ENCODE data around the gene STMND1. TPM values are rescaled to one million over a fixed set of nuclear protein-coding genes. Genes with fewer than 3 reads are reported as not detected.

Gene STMND1
- total RNA-seq, 1 experiment from 2014 or later, result not detected

GRCh38 chr6:17081273-17081672 is 20.6 kb upstream of the STMND1 start:
- CTCF ChIA-PET, result no interaction called here
- POLR2A ChIA-PET, result no interaction called here
- no TSS peak for BruUV-seq (replicated peaks)

GRCh38 chr6:17081860-17082508 is 19.9 kb upstream of the STMND1 start:
- Mint-ChIP-seq H3K4me3 (ENCODE audit: unreplicated experiment) (no peak overlapping the region), H3K27ac (ENCODE audit: low read depth, unreplicated experiment) (no peak overlapping the region), H3K9me3 (ENCODE audit: unreplicated experiment) (peaks cover 1% of the 10 kb centered on the region), H3K4me1 (ENCODE audit: insufficient read depth, unreplicated experiment) (no peaks in the 10 kb centered on the region), H3K36me3 (ENCODE audit: insufficient read depth, unreplicated experiment) (no peaks in the 10 kb centered on the region), H3K27me3 (ENCODE audit: insufficient read depth, unreplicated experiment) (no peaks in the 10 kb centered on the region)
- no TSS peak for BruUV-seq (replicated peaks)
- POLR2A ChIA-PET, result interaction anchor here (0.6 to 0.8 kb wide), 3 partner anchors 17 to 319 kb away, joined by 3 to 4 read pairs (median 3); no protein-coding TSS in a partner anchor
- no peak for TF ChIP-seq CTCF (IDR thresholded peaks at IDR 0.05; ENCODE audit: unreplicated experiment)
- CTCF ChIA-PET, result no interaction called here
- DNase-seq (ENCODE audit: unreplicated experiment), result no peak
- intact Hi-C loops (cut with micrococcal nuclease), result loop anchor here (10.0 kb wide), 1 partner anchor 117 kb away; no protein-coding TSS in a partner anchor

More at GRCh38 chr6:17081273-17081672, 20.6 kb upstream of the STMND1 start:
- Mint-ChIP-seq H3K27ac (ENCODE audit: low read depth, unreplicated experiment) (no peak overlapping the region), H3K27me3 (ENCODE audit: insufficient read depth, unreplicated experiment) (no peaks in the 10 kb centered on the region), H3K4me3 (ENCODE audit: unreplicated experiment) (no peak overlapping the region), H3K36me3 (ENCODE audit: insufficient read depth, unreplicated experiment) (no peaks in the 10 kb centered on the region), H3K9me3 (ENCODE audit: unreplicated experiment) (peaks cover 7% of the 10 kb centered on the region), H3K4me1 (ENCODE audit: insufficient read depth, unreplicated experiment) (no peaks in the 10 kb centered on the region)
- intact Hi-C loops (cut with micrococcal nuclease), result loop anchor here (10.0 kb wide), 1 partner anchor 116 kb away; no protein-coding TSS in a partner anchor
- DNase-seq (ENCODE audit: unreplicated experiment), result no peak
- no peak for TF ChIP-seq CTCF (IDR thresholded peaks at IDR 0.05; ENCODE audit: unreplicated experiment)

- Mint-ChIP-seq H3K36me3 (ENCODE audit: insufficient read depth, unreplicated experiment) (no peaks in the 10 kb centered on the region), H3K27me3 (ENCODE audit: insufficient read depth, unreplicated experiment) (no peaks in the 10 kb centered on the region), H3K4me1 (ENCODE audit: insufficient read depth, unreplicated experiment) (no peaks in the 10 kb centered on the region), H3K27ac (ENCODE audit: low read depth, unreplicated experiment) (no peak overlapping the region), H3K4me3 (ENCODE audit: unreplicated experiment) (no peak overlapping the region), H3K9me3 (ENCODE audit: unreplicated experiment) (no peaks in the 10 kb centered on the region)
- TF ChIP-seq CTCF (IDR thresholded peaks at IDR 0.05; ENCODE audit: unreplicated experiment), result no peak
- no peak for DNase-seq (ENCODE audit: unreplicated experiment)
- ChIA-PET POLR2A (no interaction called here), CTCF (interaction anchor here (4.5 kb wide), 1 partner anchor 320 kb away, joined by 34 read pairs; the partner anchor contains the start of gene ATXN1)
- intact Hi-C loops (cut with micrococcal nuclease), result loop anchor here (10.0 kb wide), 1 partner anchor 119 kb away; no protein-coding TSS in a partner anchor
- BruUV-seq (replicated peaks), result no TSS peak
Measured at GRCh38 chr6:17083397-17083796, 18.5 kb upstream of the STMND1 start.

- Mint-ChIP-seq H3K27me3 (ENCODE audit: insufficient read depth, unreplicated experiment) (no peaks in the 10 kb centered on the region), H3K27ac (ENCODE audit: low read depth, unreplicated experiment) (no peak overlapping the region), H3K4me3 (ENCODE audit: unreplicated experiment) (no peak overlapping the region), H3K4me1 (ENCODE audit: insufficient read depth, unreplicated experiment) (no peaks in the 10 kb centered on the region), H3K9me3 (ENCODE audit: unreplicated experiment) (no peaks in the 10 kb centered on the region), H3K36me3 (ENCODE audit: insufficient read depth, unreplicated experiment) (no peaks in the 10 kb centered on the region)
- DNase-seq (ENCODE audit: unreplicated experiment), result peak; percentile 76
- peak; percentile 57 for TF ChIP-seq CTCF (IDR thresholded peaks at IDR 0.05; ENCODE audit: unreplicated experiment)
- CTCF ChIA-PET, result interaction anchor here (0.6 to 4.5 kb wide), 31 partner anchors 9 to 813 kb away, joined by 3 to 34 read pairs (median 3); partner anchors contain the start of genes ATXN1 and STMND1
- POLR2A ChIA-PET, result interaction anchor here (0.5 to 1.3 kb wide), 7 partner anchors 54 to 753 kb away, joined by 3 to 6 read pairs (median 3); no protein-coding TSS in a partner anchor
- intact Hi-C loops (cut with micrococcal nuclease), result loop anchor here (1.0 to 10.0 kb wide), 6 partner anchors 122 to 754 kb away; partner anchors contain the start of gene ATXN1
- BruUV-seq (replicated peaks), result no TSS peak
Measured at GRCh38 chr6:17086469-17086868, 15.4 kb upstream of the STMND1 start.

All from MCF 10A (cell line).